WERI-Rb-1 (cell line): ENCODE measurements around the gene MTMR3.

ENCODE experiments used
- DNase-seq: peaks from one replicate; pipeline ENCODE4 v3.0.0-alpha.2; 2020
- H3K27ac ChIP-seq: fragments of 250-450 bp; sonication (Bioruptor Pico); 2 replicates; pipeline ENCODE4 v1.5.1; 2020; ENCODE audit warnings: mild to moderate bottlenecking, moderate library complexity
- H3K27me3 ChIP-seq: fragments of 250-450 bp; sonication (Bioruptor Pico); 2 replicates; pipeline ENCODE4 v1.5.1; 2021; ENCODE audit warnings: mild to moderate bottlenecking, low read depth, moderate library complexity; ENCODE audit not compliant: insufficient read depth, severe bottlenecking
- H3K36me3 ChIP-seq: fragments of 250-450 bp; sonication (Bioruptor Pico); 2 replicates; pipeline ENCODE4 v1.5.1; 2020; ENCODE audit warnings: mild to moderate bottlenecking, moderate library complexity
- H3K4me3 ChIP-seq: 2 replicates; pipeline ENCODE4 v1.5.1; 2011; ENCODE audit warnings: low read depth, mild to moderate bottlenecking, control low read depth, low read length
- H3K9me3 ChIP-seq: fragments of 250-450 bp; sonication (Bioruptor Pico); 2 replicates; pipeline ENCODE4 v1.5.1; 2021; ENCODE audit warnings: mild to moderate bottlenecking, moderate library complexity; ENCODE audit not compliant: severe bottlenecking
- TF ChIP-seq, protein P1 (sequence below): IDR thresholded peaks from 2 replicates; pipeline ENCODE4 v1.5.1; 2011; ENCODE audit warnings: low read depth, mild to moderate bottlenecking, control low read depth, inconsistent platforms, low read length

Gene MTMR3

DNA sequence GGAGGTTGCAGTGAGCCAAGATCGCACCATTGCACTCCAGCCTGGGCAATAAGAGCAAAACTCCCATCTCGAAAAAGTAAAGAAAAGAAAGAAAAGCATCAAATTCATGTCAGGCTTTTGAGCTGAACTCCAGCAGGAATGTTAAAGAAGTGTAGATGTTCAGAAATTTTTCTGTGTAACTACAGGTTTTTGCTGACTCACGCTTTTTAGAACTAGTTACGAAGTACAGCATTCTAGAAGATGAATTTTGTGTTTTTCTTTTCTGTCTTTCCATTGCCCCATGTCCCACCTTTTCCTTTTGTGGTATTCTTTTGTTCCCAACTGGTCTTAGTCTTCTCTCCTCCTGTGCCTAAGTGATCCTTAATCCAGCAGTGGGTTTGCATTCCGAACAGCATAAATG, 141.3 kb downstream of the MTMR3 start:
- H3K36me3 ChIP-seq = peaks cover 80% of the 10 kb centered on the region
- TF ChIP-seq, protein P1, sequence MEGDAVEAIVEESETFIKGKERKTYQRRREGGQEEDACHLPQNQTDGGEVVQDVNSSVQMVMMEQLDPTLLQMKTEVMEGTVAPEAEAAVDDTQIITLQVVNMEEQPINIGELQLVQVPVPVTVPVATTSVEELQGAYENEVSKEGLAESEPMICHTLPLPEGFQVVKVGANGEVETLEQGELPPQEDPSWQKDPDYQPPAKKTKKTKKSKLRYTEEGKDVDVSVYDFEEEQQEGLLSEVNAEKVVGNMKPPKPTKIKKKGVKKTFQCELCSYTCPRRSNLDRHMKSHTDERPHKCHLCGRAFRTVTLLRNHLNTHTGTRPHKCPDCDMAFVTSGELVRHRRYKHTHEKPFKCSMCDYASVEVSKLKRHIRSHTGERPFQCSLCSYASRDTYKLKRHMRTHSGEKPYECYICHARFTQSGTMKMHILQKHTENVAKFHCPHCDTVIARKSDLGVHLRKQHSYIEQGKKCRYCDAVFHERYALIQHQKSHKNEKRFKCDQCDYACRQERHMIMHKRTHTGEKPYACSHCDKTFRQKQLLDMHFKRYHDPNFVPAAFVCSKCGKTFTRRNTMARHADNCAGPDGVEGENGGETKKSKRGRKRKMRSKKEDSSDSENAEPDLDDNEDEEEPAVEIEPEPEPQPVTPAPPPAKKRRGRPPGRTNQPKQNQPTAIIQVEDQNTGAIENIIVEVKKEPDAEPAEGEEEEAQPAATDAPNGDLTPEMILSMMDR = no peak

DNA sequence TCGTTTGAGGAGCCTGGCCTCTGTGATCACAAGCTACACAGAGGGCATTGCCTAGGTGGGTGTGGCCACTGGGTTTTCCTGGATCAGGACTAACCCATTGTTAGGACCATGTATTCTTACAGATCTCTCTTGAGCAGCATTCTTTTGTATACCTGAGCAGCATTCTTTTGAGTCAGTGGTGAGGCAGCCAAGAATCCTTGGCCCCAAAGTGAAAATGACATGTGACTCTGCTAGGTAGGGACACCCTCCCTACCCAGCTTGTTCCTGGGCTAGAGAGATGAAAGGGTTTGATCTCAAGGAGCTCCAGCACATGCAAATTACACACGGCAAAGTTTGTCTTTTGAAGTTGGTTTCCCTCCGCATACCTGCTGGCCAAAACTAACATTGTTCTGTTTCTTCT, 142.2 kb downstream of the MTMR3 start:
- no peak overlapping the region for H3K4me3 ChIP-seq
- H3K27ac ChIP-seq = no peak overlapping the region
- DNase-seq = no peak
- no peaks in the 10 kb centered on the region for H3K9me3 ChIP-seq
- peaks cover 70% of the 10 kb centered on the region for H3K36me3 ChIP-seq
- TF ChIP-seq, protein P1 = no peak
- no peaks in the 10 kb centered on the region for H3K27me3 ChIP-seq

More for the DNA sequence above, 141.3 kb downstream of the MTMR3 start:
- H3K4me3 ChIP-seq = no peak overlapping the region
- H3K27me3 ChIP-seq = no peaks in the 10 kb centered on the region
- DNase-seq = no peak
- no peaks in the 10 kb centered on the region for H3K9me3 ChIP-seq
- H3K27ac ChIP-seq = no peak overlapping the region

DNA sequence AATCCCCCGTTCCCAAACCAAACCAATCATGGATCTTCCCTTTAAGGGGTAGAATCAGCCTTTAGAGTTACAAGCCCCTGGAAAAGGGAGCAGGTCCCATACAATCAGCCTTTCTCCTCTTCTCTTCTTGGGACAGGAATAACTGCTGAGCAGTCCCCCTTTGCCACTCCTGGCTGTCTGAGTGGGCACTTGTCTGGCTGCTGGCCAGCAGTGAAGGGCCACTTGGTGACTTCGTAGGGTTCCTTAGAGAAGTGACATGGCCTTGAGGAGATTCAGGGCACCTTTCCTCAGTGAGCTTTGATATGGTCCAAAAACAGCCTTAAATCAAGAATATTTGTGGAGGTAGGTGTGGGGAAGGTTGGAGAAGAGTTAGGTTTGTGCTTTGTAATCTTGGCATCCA, 143.8 kb downstream of the MTMR3 start:
- TF ChIP-seq, protein P1 = no peak
- Histone ChIP-seq H3K27ac (no peak overlapping the region), H3K9me3 (no peaks in the 10 kb centered on the region), H3K27me3 (no peaks in the 10 kb centered on the region), H3K4me3 (no peak overlapping the region), H3K36me3 (peaks cover 55% of the 10 kb centered on the region)
- DNase-seq = no peak

DNA sequence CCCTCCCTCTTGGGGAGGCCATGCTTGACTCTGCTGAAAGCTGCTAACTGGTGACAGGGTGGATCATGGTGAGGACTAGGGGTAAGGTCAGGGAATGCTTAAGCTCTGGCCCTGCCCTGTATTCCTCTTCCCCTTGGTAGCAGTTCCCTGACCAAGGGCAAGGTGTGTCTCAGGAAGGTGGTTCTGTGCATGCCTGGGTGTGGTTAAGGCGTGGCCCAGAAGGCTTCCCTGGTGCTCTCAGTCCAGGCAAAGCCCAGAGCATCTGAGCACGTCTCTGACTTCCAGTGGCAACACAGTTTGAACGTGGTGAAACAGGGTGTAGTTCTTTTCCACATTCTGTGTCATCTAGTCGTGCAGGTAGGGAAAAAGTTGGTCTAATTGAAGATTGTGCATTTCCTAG, 144.2 kb downstream of the MTMR3 start:
- DNase-seq = no peak
- H3K36me3 ChIP-seq = peaks cover 51% of the 10 kb centered on the region
- H3K9me3 ChIP-seq = no peaks in the 10 kb centered on the region
- no peaks in the 10 kb centered on the region for H3K27me3 ChIP-seq
- TF ChIP-seq, protein P1 = no peak
- H3K27ac ChIP-seq = no peak overlapping the region
- H3K4me3 ChIP-seq = no peak overlapping the region

DNA sequence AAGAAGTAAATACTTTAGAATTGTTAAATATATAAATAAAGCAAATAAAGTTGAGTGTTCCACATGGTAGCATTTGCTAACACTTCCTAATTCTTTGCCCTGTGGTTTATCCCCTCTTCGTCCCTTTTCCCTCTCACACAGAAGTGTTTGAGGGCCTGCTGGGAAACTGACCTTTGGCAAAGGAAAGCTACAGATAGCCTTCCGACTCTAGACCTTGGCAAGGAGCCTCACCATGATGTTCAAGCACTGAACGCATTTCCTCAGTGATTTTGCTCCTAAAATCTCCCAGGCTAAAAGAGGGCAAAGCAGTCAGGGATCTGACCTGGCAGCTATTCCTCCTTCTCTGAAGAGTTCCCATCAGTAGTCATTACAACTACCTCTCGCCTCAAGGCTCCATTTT, 144.8 kb downstream of the MTMR3 start:
- H3K27me3 ChIP-seq = no peaks in the 10 kb centered on the region
- H3K27ac ChIP-seq = no peak overlapping the region
- no peak overlapping the region for H3K4me3 ChIP-seq
- no peaks in the 10 kb centered on the region for H3K9me3 ChIP-seq
- peaks cover 44% of the 10 kb centered on the region for H3K36me3 ChIP-seq
- no peak for DNase-seq
- TF ChIP-seq, protein P1 = no peak

DNA sequence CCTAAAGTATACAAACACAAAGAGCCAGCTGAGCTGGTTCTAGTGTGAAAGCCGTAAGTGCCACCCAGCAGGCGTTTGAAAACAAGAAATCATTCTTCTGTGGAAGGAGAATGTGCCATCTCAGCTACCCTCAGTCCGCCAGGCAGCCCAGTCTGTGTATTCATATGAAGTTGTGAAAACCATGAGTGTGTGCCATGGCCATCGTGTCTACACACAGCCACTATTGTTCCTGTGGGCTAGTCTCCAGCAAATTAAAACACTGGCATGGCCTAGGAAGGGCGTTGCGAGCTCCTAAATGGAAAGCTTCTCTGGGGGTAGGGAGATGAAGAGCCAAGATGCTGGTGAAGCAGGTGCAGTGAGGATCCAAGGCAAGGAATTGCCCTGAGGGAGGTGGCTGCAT, 145.8 kb downstream of the MTMR3 start:
- no peaks in the 10 kb centered on the region for H3K9me3 ChIP-seq
- no peak overlapping the region for H3K27ac ChIP-seq
- no peak for DNase-seq
- no peaks in the 10 kb centered on the region for H3K27me3 ChIP-seq
- TF ChIP-seq, protein P1 = no peak
- peaks cover 37% of the 10 kb centered on the region for H3K36me3 ChIP-seq
- no peak overlapping the region for H3K4me3 ChIP-seq
